ENCODE measurements around the gene FAM200C. TPM values are rescaled to one million over a fixed set of nuclear protein-coding genes. Genes with fewer than 3 reads are reported as not detected.

FAM200C gene
- total RNA-seq, result not detected

GRCh38 chr5:160399402-160400353 is at the start of gene FAM200C:
FAM200C (minus strand) TSS chr5:160400054; CDS start chr5:160395490, 4,564 bp downstream.
- TF ChIP-seq CTCF (IDR thresholded peaks at IDR 0.05), result no peak
- Histone ChIP-seq H3K4me3 (peak within 1 kb of the TSS; percentile 72 to 82), H3K27ac (peak within 1 kb of the TSS; percentile 81 to 89), H3K4me1 (peaks cover 7 to 13% of the 10 kb centered on the region in 2 donors), H3K36me3 (peaks cover 29 to 31% of the 10 kb centered on the region in 2 donors), H3K27me3 (no peaks in the 10 kb centered on the region), H3K9me3 (no peaks in the 10 kb centered on the region)
- intact Hi-C loops (cut with DNase I), result loop anchor here (5.0 kb wide), 1 partner anchor 282 kb away; the partner anchor contains the start of gene PWWP2A
- DNase-seq (ENCODE audit: low spot score in 2 of 2), result peak; percentile 71 to 93

GRCh38 chr5:160449458-160449857 is 49.6 kb upstream of the FAM200C start:
- no peaks in the 10 kb centered on the region for H3K4me1 ChIP-seq
- H3K36me3 ChIP-seq, result no peaks in the 10 kb centered on the region
- TF ChIP-seq CTCF (IDR thresholded peaks at IDR 0.05), result no peak
- H3K27ac ChIP-seq, result no peak overlapping the region
- intact Hi-C loops (cut with DNase I), result no loop called here
- DNase-seq (ENCODE audit: low spot score in 2 of 2), result no peak
- no peaks in the 10 kb centered on the region for H3K27me3 ChIP-seq
- no peak overlapping the region for H3K4me3 ChIP-seq
- no peaks in the 10 kb centered on the region for H3K9me3 ChIP-seq

- Histone ChIP-seq H3K36me3 (no peaks in the 10 kb centered on the region), H3K27me3 (no peaks in the 10 kb centered on the region), H3K27ac (no peak overlapping the region), H3K9me3 (no peaks in the 10 kb centered on the region), H3K4me3 (no peak overlapping the region), H3K4me1 (no peaks in the 10 kb centered on the region)
- intact Hi-C loops (cut with DNase I), result no loop called here
- no peak for DNase-seq (ENCODE audit: low spot score in 2 of 2)
- no peak for TF ChIP-seq CTCF (IDR thresholded peaks at IDR 0.05)
These were observed 49.0 kb upstream of the FAM200C start for GRCh38 chr5:160448886-160449285.

- intact Hi-C loops (cut with DNase I), result no loop called here
- H3K27ac ChIP-seq, result no peak overlapping the region
- no peak overlapping the region for H3K4me3 ChIP-seq
- no peaks in the 10 kb centered on the region for H3K36me3 ChIP-seq
- no peak for TF ChIP-seq CTCF (IDR thresholded peaks at IDR 0.05)
- no peak for DNase-seq (ENCODE audit: low spot score in 2 of 2)
- no peaks in the 10 kb centered on the region for H3K9me3 ChIP-seq
- no peaks in the 10 kb centered on the region for H3K27me3 ChIP-seq
- H3K4me1 ChIP-seq, result no peaks in the 10 kb centered on the region
These were observed 45.9 kb upstream of the FAM200C start for GRCh38 chr5:160445751-160446150.

- Histone ChIP-seq H3K9me3 (no peaks in the 10 kb centered on the region), H3K4me1 (no peaks in the 10 kb centered on the region), H3K36me3 (no peaks in the 10 kb centered on the region), H3K27me3 (no peaks in the 10 kb centered on the region), H3K4me3 (no peak overlapping the region), H3K27ac (no peak overlapping the region)
- DNase-seq (ENCODE audit: low spot score in 2 of 2), result no peak
- TF ChIP-seq CTCF (IDR thresholded peaks at IDR 0.05), result no peak
- intact Hi-C loops (cut with DNase I), result no loop called here
These were observed 45.3 kb upstream of the FAM200C start for GRCh38 chr5:160445132-160445531.

Data from ascending aorta (tissue), 2 donors.